Peyer's patch (tissue), 4 donors: ENCODE data around the gene SPDYE3. TPM values are rescaled to one million over a fixed set of nuclear protein-coding genes. Genes with fewer than 3 reads are reported as not detected.
"Not testable (repeated sequence)": the region's sequence is repeated elsewhere in the genome, so short reads cannot be mapped to it uniquely, and the experiment has no call there.

Experiments used
- DNase-seq, 3 donors: peaks; one replicate each; pipeline ENCODE4 v3.0.0-alpha.2; 2017 to 2019
- H3K27ac ChIP-seq, 4 donors: fragments of 200-600 bp; sonication (generic); one replicate each; pipeline ENCODE4 v1.5.1; 2016 to 2019
- H3K27me3 ChIP-seq, 2 donors: fragments of 200-600 bp; sonication (generic); one replicate each; pipeline ENCODE4 v1.5.1; 2019
- H3K36me3 ChIP-seq, 3 donors: fragments of 200-600 bp; sonication (generic); one replicate each; pipeline ENCODE4 v1.5.1; 2016 to 2019
- H3K4me1 ChIP-seq, 4 donors: fragments of 200-600 bp; sonication (generic); one replicate each; pipeline ENCODE4 v1.5.1; 2016 to 2019
- H3K4me3 ChIP-seq, 4 donors: fragments of 200-600 bp; sonication (generic); 1 replicate in 3 of 4; 2 replicates in 1 of 4; pipeline ENCODE4 v1.5.1; 2016 to 2019; ENCODE audit warnings: mild to moderate bottlenecking in 1 of 4
- H3K9me3 ChIP-seq, 4 donors: fragments of 200-600 bp; sonication (generic); one replicate each; pipeline ENCODE4 v1.5.1; 2016 to 2019; ENCODE audit warnings: mild to moderate bottlenecking in 1 of 4
- CTCF ChIP-seq, 6 experiments: fragments of 450-650 bp in 4 of 6; fragments of 200-600 bp in 2 of 6; sonication (generic) in 1 of 6; IDR thresholded peaks; one replicate each; pipeline ENCODE4 v1.5.1; 2017 to 2019; ENCODE audit warnings: antibody characterized with exemption in 6 of 6, mild to moderate bottlenecking in 3 of 6, moderate library complexity in 1 of 6
- POLR2A ChIP-seq, 2 donors: fragments of 450-650 bp; IDR thresholded peaks; one replicate each; pipeline ENCODE4 v1.5.1; 2017; ENCODE audit warnings: antibody characterized with exemption in 2 of 2, mild to moderate bottlenecking in 2 of 2, moderate library complexity in 2 of 2
- total RNA-seq, 4 donors: library from RNA; depleted of rRNA; stranded (reverse); fragments of >200 nt; gene quantifications; one replicate each; pipeline ENCODE4 v1.1.0, GENCODE V29; 2016

SPDYE3 gene
- not detected for total RNA-seq

- H3K4me1 ChIP-seq, H3K4me3 ChIP-seq, H3K36me3 ChIP-seq, H3K27me3 ChIP-seq, H3K27ac ChIP-seq, DNase-seq, H3K9me3 ChIP-seq: not testable (repeated sequence)
Observed at GRCh38 chr7:100307402-100307801, at the start of gene SPDYE3. Gene SPDYE3, plus strand, starts transcription at chr7:100307702. Its CDS starts 184 bp downstream, at chr7:100307886.

- not testable (repeated sequence) for H3K4me3 ChIP-seq, DNase-seq, H3K4me1 ChIP-seq, H3K9me3 ChIP-seq, H3K27me3 ChIP-seq, H3K27ac ChIP-seq, H3K36me3 ChIP-seq
Observed at GRCh38 chr7:100259984-100260383, 47.5 kb upstream of the SPDYE3 start.

GRCh38 chr7:100262896-100263295, 44.6 kb upstream of the SPDYE3 start:
- not testable (repeated sequence) for H3K36me3 ChIP-seq, H3K27ac ChIP-seq, H3K4me1 ChIP-seq, H3K9me3 ChIP-seq, DNase-seq, H3K27me3 ChIP-seq, H3K4me3 ChIP-seq

- not testable (repeated sequence) for H3K27ac ChIP-seq, H3K27me3 ChIP-seq, H3K4me3 ChIP-seq
Observed at GRCh38 chr7:100264223-100264622, 43.3 kb upstream of the SPDYE3 start.

GRCh38 chr7:100264669-100265165, 42.8 kb upstream of the SPDYE3 start:
- H3K27ac ChIP-seq, H3K36me3 ChIP-seq, H3K4me1 ChIP-seq, H3K4me3 ChIP-seq, DNase-seq, H3K9me3 ChIP-seq, H3K27me3 ChIP-seq: not testable (repeated sequence)

More at GRCh38 chr7:100264223-100264622, 43.3 kb upstream of the SPDYE3 start:
- not testable (repeated sequence) for DNase-seq, H3K9me3 ChIP-seq, H3K4me1 ChIP-seq, H3K36me3 ChIP-seq

DNA sequence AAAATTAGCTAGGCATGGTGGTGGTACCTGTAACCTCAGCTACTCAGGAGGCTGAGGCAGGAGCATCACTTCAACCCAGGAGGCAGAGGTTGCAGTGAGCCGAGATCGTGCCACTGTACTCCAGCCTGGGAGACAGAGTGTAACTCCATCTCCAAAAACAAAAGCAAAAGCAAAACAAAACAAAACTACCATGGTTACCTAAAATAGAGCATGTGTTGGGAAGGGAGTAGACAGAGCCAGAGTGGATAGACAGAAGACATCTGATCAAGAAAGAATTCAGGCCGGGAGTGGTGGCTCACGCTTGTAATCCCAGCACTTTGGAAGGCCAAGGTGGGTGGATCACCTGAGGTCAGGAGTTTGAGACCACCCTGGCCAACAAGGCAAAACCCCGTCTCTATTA, 41.7 kb upstream of the SPDYE3 start:
- H3K9me3 ChIP-seq, H3K36me3 ChIP-seq, H3K4me3 ChIP-seq, DNase-seq, H3K27me3 ChIP-seq, H3K27ac ChIP-seq: not testable (repeated sequence)
- H3K4me1 ChIP-seq: peaks cover 0 to 11% (median 0%) of the 10 kb centered on the region in 4 donors

DNA sequence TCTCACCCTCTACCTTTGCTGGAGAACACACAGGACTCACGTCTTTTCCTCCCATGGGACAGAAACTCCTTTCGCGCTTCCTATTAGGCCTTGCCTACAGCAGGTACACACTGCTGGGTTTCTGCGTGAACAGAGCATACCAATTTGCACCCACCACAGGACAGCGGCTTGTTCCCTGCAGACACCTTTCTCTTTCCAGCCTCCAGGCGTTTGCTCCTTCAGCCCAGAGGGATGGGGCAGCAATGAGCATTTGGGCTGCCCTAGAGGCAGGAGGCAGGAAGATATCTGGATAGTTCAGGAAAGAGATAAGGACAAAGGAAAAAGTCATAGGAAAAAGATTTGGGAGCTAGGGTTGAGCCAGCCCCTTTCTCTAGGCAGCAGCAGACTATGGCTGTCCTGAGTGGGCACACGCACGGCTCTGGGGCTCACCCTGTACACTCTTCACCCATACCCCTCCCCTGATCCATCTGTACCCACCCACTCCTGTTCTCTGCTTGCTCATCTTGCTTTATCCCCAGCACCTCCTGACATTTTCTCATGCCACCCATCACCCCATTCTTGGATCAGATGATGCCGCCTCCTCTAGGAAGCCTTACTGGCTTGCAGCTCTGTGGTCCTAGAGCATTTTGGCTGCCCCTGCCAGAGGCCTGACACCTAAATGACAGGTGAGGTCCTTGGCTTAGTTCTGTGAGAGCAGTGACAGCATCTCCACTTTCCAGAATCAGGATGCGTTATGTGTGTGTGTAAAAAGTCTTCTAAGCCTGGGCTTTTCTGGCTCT, 40.7 kb upstream of the SPDYE3 start:
- no peak for DNase-seq
- Histone ChIP-seq H3K27ac (no peak overlapping the region), H3K4me3 (no peak overlapping the region), H3K4me1 (peaks cover 0 to 19% (median 0%) of the 10 kb centered on the region in 4 donors), H3K9me3 (no peaks in the 10 kb centered on the region), H3K36me3 (no peaks in the 10 kb centered on the region), H3K27me3 (no peaks in the 10 kb centered on the region)
- TF ChIP-seq POLR2A (IDR thresholded peaks at IDR 0.05): no peak

DNA sequence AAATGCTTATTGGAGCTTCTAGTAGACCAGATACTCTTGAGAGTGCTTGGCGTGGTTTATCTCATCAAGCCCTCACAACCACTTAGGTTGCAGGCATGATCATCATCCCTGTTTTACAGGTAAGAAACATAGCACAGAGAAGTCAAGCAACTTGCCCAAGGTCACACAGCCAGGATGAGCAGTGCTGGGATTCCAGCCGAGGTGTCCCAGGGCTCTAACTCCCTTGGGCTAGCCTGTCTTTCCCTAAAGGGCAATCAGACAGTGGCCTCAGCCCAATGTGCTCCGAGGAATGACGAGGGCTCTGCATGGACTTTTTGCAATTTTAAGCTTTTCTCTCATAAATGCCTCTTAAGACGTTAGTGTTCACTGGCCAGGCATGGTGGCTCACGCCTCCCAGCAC, 39.9 kb upstream of the SPDYE3 start:
- Histone ChIP-seq H3K27ac (no peak overlapping the region), H3K4me1 (peaks cover 0 to 23% (median 0%) of the 10 kb centered on the region in 4 donors)

DNA sequence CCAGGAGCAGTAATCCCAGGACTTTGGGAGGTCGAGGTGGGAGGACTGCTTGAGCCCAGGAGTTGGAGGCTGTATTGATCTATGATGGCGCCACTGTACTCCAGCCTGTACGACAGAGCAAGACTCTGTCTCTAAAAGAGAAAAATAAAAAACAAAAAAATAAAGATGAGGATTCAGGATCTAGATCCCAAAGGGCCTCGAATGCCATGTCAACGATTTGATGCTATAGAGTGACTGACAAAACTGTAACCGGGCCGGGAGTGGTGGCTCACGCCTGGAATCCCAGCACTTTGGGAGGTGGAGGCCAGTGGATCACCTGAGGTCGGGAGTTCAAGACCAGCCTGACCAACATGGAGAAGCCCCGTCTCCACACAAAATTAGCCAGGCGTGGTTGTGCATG, 38.6 kb upstream of the SPDYE3 start:
- H3K4me3 ChIP-seq, DNase-seq, H3K36me3 ChIP-seq, H3K27ac ChIP-seq, H3K27me3 ChIP-seq, H3K9me3 ChIP-seq: not testable (repeated sequence)
- peaks cover 0 to 23% (median 0%) of the 10 kb centered on the region in 4 donors for H3K4me1 ChIP-seq

More for the DNA sequence above, 39.9 kb upstream of the SPDYE3 start:
- TF ChIP-seq POLR2A (IDR thresholded peaks at IDR 0.05) (no peak), CTCF (IDR thresholded peaks at IDR 0.05) (no peak)
- no peaks in the 10 kb centered on the region for H3K36me3 ChIP-seq
- no peak for DNase-seq
- H3K4me3 ChIP-seq: no peak overlapping the region
- no peaks in the 10 kb centered on the region for H3K27me3 ChIP-seq
- H3K9me3 ChIP-seq: no peaks in the 10 kb centered on the region
